A549 (cell line): ENCODE measurements around the gene NOXO1. TPM values are rescaled to one million over a fixed set of nuclear protein-coding genes. Genes with fewer than 3 reads are reported as not detected.

Experiments used
- ATAC-seq, 2 experiments: fragments of 200-7000 bp in 1 of 2; fragments of >200 bp in 1 of 2; cut with Nextera tagmentation in 1 of 2; cut with Tn5 transposase in 1 of 2; 3 replicates each; pipeline versions ENCODE4 v1.8.0 to v1.9.1; 2018 to 2020; ENCODE audit warnings: mild to moderate bottlenecking in 1 of 2, moderate library complexity in 1 of 2
- CTCF ChIA-PET: fragments of 300-600 bp; sonication (Branson Sonifier 250); formaldehyde crosslinking; extraction: SDS; loops from one replicate; lab custom pipeline; 2021; ENCODE audit warnings: antibody characterized with exemption, inconsistent platforms; lab: Yijun Ruan, JAX
- POLR2A ChIA-PET: fragments of 350-600 bp; formaldehyde crosslinking; extraction: SDS; loops from one replicate; lab custom pipeline; 2021; ENCODE audit warnings: antibody characterized with exemption, inconsistent platforms; lab: Yijun Ruan, JAX
- DNase-seq, 2 experiments: peaks; one replicate each; pipeline versions ENCODE4 v3.0.0 to v3.0.0-alpha.2; 2011 to 2016; ENCODE audit warnings: low read depth in 1 of 2, low spot score in 1 of 2
- FAIRE-seq: peaks from 2 replicates; lab custom pipeline; 2011; peaks lifted over from hg19 to GRCh38; lab: Jason Lieb, UNC
- H3K27ac ChIP-seq, 2 experiments: fragments of >200 bp; sonication (Bioruptor Twin); formaldehyde crosslinking; 3 replicates each; pipeline ENCODE4 v1.5.1; 2016 to 2017
- H3K4me1 ChIP-seq: fragments of >200 bp; sonication (Bioruptor Twin); formaldehyde crosslinking; 3 replicates; pipeline ENCODE4 v1.6.1; 2016
- H3K4me2 ChIP-seq: fragments of >200 bp; sonication (Bioruptor Twin); formaldehyde crosslinking; 3 replicates; pipeline ENCODE4 v1.6.1; 2016
- H3K4me3 ChIP-seq: fragments of >200 bp; sonication (Bioruptor Twin); formaldehyde crosslinking; 3 replicates; pipeline ENCODE4 v1.5.1; 2016
- H3K9me3 ChIP-seq: fragments of >200 bp; sonication (Bioruptor Twin); formaldehyde crosslinking; 3 replicates; pipeline ENCODE4 v1.6.1; 2016
- CHD4 ChIP-seq: fragments of 200-600 bp; sonication (generic); IDR thresholded peaks from 2 replicates; pipeline ENCODE4 v1.6.1; 2016; ENCODE audit warnings: antibody characterized with exemption, mild to moderate bottlenecking, borderline replicate concordance
- E2F6 ChIP-seq: IDR thresholded peaks from 2 replicates; pipeline ENCODE4 v1.6.1; 2012; ENCODE audit warnings: low read depth, borderline replicate concordance
- EHMT2 ChIP-seq: fragments of 200-600 bp; sonication (generic); IDR thresholded peaks from 2 replicates; pipeline ENCODE4 v1.6.1; 2016; ENCODE audit warnings: antibody characterized with exemption, low read depth, mild to moderate bottlenecking, moderate library complexity
- EP300 ChIP-seq, 2 experiments: fragments of >200 bp; sonication (Bioruptor Twin); formaldehyde crosslinking; IDR thresholded peaks; 2 replicates in 1 of 2; 3 replicates in 1 of 2; pipeline ENCODE4 v1.6.1; 2016 to 2017
- GATA3 ChIP-seq: IDR thresholded peaks from 2 replicates; pipeline ENCODE4 v1.6.1; 2012; ENCODE audit warnings: borderline replicate concordance
- HDAC2 ChIP-seq: fragments of 200-600 bp; sonication (generic); IDR thresholded peaks from 2 replicates; pipeline ENCODE4 v1.6.1; 2016
- KDM5A ChIP-seq: fragments of 200-600 bp; sonication (generic); IDR thresholded peaks from 2 replicates; pipeline ENCODE4 v1.6.1; 2016; ENCODE audit warnings: antibody characterized with exemption, mild to moderate bottlenecking
- MAX ChIP-seq: IDR thresholded peaks from 2 replicates; pipeline ENCODE4 v1.6.1; 2012
- NFE2L2 ChIP-seq: fragments of 150-350 bp; conservative IDR thresholded peaks from 2 replicates; pipeline ENCODE4 v1.6.1; 2014; ENCODE audit warnings: low read length
- POLR2AphosphoS2 ChIP-seq: conservative IDR thresholded peaks from 2 replicates; pipeline ENCODE4 v1.6.1; 2012; ENCODE audit warnings: low read length, improper control_type of control experiment, inconsistent platforms
- RAD21 ChIP-seq, 2 experiments: fragments of >200 bp in 1 of 2; sonication (Bioruptor Twin) in 1 of 2; formaldehyde crosslinking in 1 of 2; IDR thresholded peaks in 1 of 2; conservative IDR thresholded peaks in 1 of 2; 2 replicates in 1 of 2; 3 replicates in 1 of 2; pipeline ENCODE4 v1.6.1; 2012 to 2018; ENCODE audit warnings: inconsistent platforms in 1 of 2
- RARB ChIP-seq: fragments of 250-450 bp; sonication (Bioruptor Pico); IDR thresholded peaks from 2 replicates; pipeline ENCODE4 v1.8.0; 2021; ENCODE audit warnings: mild to moderate bottlenecking, moderate library complexity
- RCOR1 ChIP-seq: fragments of 150-350 bp; IDR thresholded peaks from 2 replicates; pipeline ENCODE4 v1.6.1; 2014; ENCODE audit warnings: antibody characterized with exemption, low read length, low read depth
- RFX5 ChIP-seq: fragments of 450-650 bp; IDR thresholded peaks from 2 replicates; pipeline ENCODE4 v1.7.1; 2014; ENCODE audit warnings: antibody characterized with exemption, mild to moderate bottlenecking, moderate library complexity
- TP53 ChIP-seq: fragments of 250-450 bp; sonication (Bioruptor Pico); IDR thresholded peaks from 2 replicates; pipeline ENCODE4 v1.5.0; 2021; ENCODE audit warnings: mild to moderate bottlenecking, moderate library complexity
- ZFP36 ChIP-seq: fragments of 450-650 bp; IDR thresholded peaks from 2 replicates; pipeline ENCODE4 v1.6.1; 2014; ENCODE audit warnings: borderline replicate concordance; ENCODE audit not compliant: partially characterized antibody
- WGBS: methylation state at CpG from one replicate; pipeline ENCODE4 v1.1.6; 2017; ENCODE audit errors: missing lambda C conversion rate; 5-methylcytosine and 5-hydroxymethylcytosine counted together
- polyA plus RNA-seq, 4 experiments: library from polyadenylated mRNA; depleted of rRNA in 3 of 4; stranded (reverse); fragments of >200 nt; fragmentation: RNase III in 1 of 4; extraction: RNeasy Plus Mini Kit Qiagen cat#74134 plus additional on column Dnase treatment in 1 of 4; gene quantifications; 2 replicates in 3 of 4; 3 replicates in 1 of 4; pipeline ENCODE4 v1.2.3, GENCODE V29; 2011 to 2017
- TF ChIP-seq, protein P1 (sequence below): fragments of 150-350 bp; IDR thresholded peaks from 2 replicates; pipeline ENCODE4 v1.6.1; 2014; ENCODE audit warnings: low read depth, mild to moderate bottlenecking, low read length

The NOXO1 gene
- polyA plus RNA-seq, 2 of the 4 experiments (the other 2 are of a cell fraction): 0.32 TPM; not detected in 1

- no peak overlapping the region for H3K4me2 ChIP-seq
- no peaks in the 10 kb centered on the region for H3K9me3 ChIP-seq
- ATAC-seq (no peak), FAIRE-seq (no peak), DNase-seq (no peak)
- H3K4me1 ChIP-seq: peaks cover 16% of the 10 kb centered on the region
- 94% methylated on average over 29 of the region's 33 CpGs for WGBS
- POLR2A ChIA-PET: interaction anchor here (5.1 kb wide), 1 partner anchor 11 kb away, joined by 17 read pairs; the partner anchor contains the start of gene RPS2
- CTCF ChIA-PET: interaction anchor here (0.8 to 1.8 kb wide), 3 partner anchors 13 to 165 kb away, joined by 3 to 6 read pairs (median 5); no protein-coding TSS in a partner anchor
- H3K4me3 ChIP-seq: no peak overlapping the region
- H3K27ac ChIP-seq: no peak overlapping the region
- TF ChIP-seq GATA3 (no peak), MAX (no peak)
These were observed 5.6 kb downstream of the NOXO1 start for GRCh38 chr16:1975432-1976215.

GRCh38 chr16:1974157-1975070 is 6.9 kb downstream of the NOXO1 start:
- H3K4me1 ChIP-seq: peaks cover 17% of the 10 kb centered on the region
- TF ChIP-seq MAX (no peak), EHMT2 (no peak), POLR2AphosphoS2 (no peak), TP53 (CRISPR knock-in tag) (no peak), EP300 (IDR thresholded peaks at IDR 0.05) (no peak), NFE2L2 (no peak), KDM5A (no peak), CHD4 (no peak), RAD21 (conservative IDR thresholded peaks at IDR 0.05 in 1 of 2, IDR thresholded peaks at IDR 0.05 in 1 of 2) (no peak), E2F6 (no peak), RARB (CRISPR knock-in tag) (no peak), RFX5 (no peak), HDAC2 (no peak), RCOR1 (no peak), ZFP36 (no peak)
- TF ChIP-seq, protein P1, sequence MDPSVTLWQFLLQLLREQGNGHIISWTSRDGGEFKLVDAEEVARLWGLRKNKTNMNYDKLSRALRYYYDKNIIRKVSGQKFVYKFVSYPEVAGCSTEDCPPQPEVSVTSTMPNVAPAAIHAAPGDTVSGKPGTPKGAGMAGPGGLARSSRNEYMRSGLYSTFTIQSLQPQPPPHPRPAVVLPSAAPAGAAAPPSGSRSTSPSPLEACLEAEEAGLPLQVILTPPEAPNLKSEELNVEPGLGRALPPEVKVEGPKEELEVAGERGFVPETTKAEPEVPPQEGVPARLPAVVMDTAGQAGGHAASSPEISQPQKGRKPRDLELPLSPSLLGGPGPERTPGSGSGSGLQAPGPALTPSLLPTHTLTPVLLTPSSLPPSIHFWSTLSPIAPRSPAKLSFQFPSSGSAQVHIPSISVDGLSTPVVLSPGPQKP: no peak
- no peaks in the 10 kb centered on the region for H3K9me3 ChIP-seq
- ChIA-PET POLR2A (interaction anchor here (5.1 kb wide), 1 partner anchor 10 kb away, joined by 17 read pairs; the partner anchor contains the start of gene RPS2), CTCF (interaction anchor here (0.8 to 1.8 kb wide), 5 partner anchors 14 to 166 kb away, joined by 3 to 8 read pairs (median 5); no protein-coding TSS in a partner anchor)
- FAIRE-seq: no peak
- no peak overlapping the region for H3K4me2 ChIP-seq
- no peak overlapping the region for H3K4me3 ChIP-seq
- no peak for DNase-seq
- WGBS: 91% methylated on average over 36 of the region's 42 CpGs
- ATAC-seq: no peak
- H3K27ac ChIP-seq: no peak overlapping the region
